ENCODE measurements around the gene TERF2IP.

Gene TERF2IP

GRCh38 chr16:75644240-75645012, 3.1 kb upstream of the TERF2IP start:
- DNase-seq, result peak; percentile 42

- no peak for DNase-seq
Measured at GRCh38 chr16:75647112-75647491, 471 bp upstream of the TERF2IP start.

- DNase-seq, result peak; percentile 85
Measured at GRCh38 chr16:75648265-75649076, 898 bp downstream of the TERF2IP start.

- DNase-seq, result no peak
Measured at GRCh38 chr16:75653922-75654321, 6.3 kb downstream of the TERF2IP start.

GRCh38 chr16:75658175-75658574, 10.6 kb downstream of the TERF2IP start:
- DNase-seq, result no peak

GRCh38 chr16:75660321-75660720, 12.7 kb downstream of the TERF2IP start:
- no peak for DNase-seq

- DNase-seq, result no peak
Measured at GRCh38 chr16:75660726-75661302, 13.2 kb downstream of the TERF2IP start.

- no peak for DNase-seq
Measured at GRCh38 chr16:75667503-75667902, 19.9 kb downstream of the TERF2IP start.

- no peak for DNase-seq
Measured at GRCh38 chr16:75676909-75677308, 29.3 kb downstream of the TERF2IP start, which contains the start of gene CPHXL2. Gene CPHXL2 (minus strand): TSS chr16:75677009. CDS start chr16:75676999, 10 bp downstream.

GRCh38 chr16:75679366-75679765, 31.8 kb downstream of the TERF2IP start:
- no peak for DNase-seq

GRCh38 chr16:75682308-75682707, 34.7 kb downstream of the TERF2IP start:
- DNase-seq, result no peak

GRCh38 chr16:75687361-75687760, 39.8 kb downstream of the TERF2IP start:
- DNase-seq, result no peak

- DNase-seq, result no peak
Measured at GRCh38 chr16:75695708-75696107, 48.1 kb downstream of the TERF2IP start.

GRCh38 chr16:75697571-75697970, 50.0 kb downstream of the TERF2IP start:
- DNase-seq, result no peak

GRCh38 chr16:75701361-75701760, 53.8 kb downstream of the TERF2IP start, which contains the start of gene DUXB:
Gene DUXB (minus strand): TSS chr16:75701461. CDS start chr16:75701418, 43 bp downstream.
- DNase-seq, result no peak

GRCh38 chr16:75702242-75702641, 54.7 kb downstream of the TERF2IP start:
- DNase-seq, result no peak

GRCh38 chr16:75703306-75703705, 55.7 kb downstream of the TERF2IP start:
- no peak for DNase-seq

Measured in central memory CD4-positive, alpha-beta T cell (primary cell).